NCI-H226 (cell line): ENCODE measurements around the gene HOOK2.
"Not testable (repeated sequence)": the region's sequence is repeated elsewhere in the genome, so short reads cannot be mapped to it uniquely, and the experiment has no call there.

Experiments
- DNase-seq: peaks from one replicate; pipeline ENCODE4 v3.0.0-alpha.2; 2015

The HOOK2 gene

DNA sequence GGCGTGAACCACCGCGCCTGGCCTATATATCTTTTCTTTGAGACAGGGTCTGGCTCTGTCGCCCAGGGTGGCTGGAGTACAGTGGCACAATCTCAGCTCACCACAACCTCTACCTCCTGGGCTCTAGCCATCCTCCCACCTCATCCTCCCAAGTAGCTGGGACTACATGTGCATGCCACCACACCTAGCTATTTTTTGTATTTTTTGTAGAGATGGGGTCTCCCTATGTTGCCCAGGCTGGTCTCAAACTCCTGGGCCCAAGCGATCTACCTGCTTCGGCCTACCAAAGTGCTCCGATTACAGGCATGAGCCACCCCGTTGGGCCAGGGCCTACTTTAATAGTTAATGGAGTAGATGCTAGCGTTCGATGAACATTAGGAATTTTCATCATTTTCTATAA is 55.1 kb downstream of the HOOK2 start:
- no peak for DNase-seq

DNA sequence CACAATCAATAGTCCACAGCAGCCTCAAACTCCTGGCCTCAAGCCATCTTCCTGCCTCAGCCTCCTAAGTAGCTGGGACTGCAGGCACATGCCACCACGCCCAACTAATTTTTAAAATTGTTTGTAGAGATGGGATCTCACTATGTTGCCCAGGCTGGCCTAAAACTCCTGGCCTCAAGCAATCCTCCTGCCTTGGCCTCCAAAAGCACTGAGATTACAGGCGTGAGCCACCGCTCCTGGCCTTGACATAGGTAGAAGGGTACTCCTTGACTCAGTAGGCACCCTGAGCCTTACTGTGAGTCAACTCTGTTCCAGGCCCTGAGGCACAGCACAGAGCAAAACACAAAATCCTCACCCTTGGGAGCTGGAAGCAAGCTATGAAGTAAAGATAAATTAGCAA is 59.4 kb downstream of the HOOK2 start:
- no peak for DNase-seq

DNA sequence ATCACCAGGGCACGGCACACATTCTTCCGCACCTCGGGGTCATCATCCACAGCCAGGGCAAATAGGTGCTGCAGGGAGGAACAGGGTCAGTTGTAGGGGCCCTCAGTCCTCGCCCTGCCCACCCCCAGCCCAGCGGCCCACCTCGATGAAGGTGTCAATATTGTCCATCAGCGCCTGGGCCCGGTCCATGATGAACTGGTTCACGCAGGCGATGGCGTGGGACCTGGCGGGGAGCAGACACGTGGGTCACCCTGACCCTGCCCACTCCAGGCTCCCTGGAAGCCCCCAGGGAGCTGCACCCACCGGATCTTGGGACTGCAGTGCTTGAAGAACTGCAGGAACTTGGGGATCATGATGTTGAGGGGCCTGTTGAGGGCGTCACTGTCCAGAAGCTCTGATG is 60.2 kb downstream of the HOOK2 start:
- no peak for DNase-seq

DNA sequence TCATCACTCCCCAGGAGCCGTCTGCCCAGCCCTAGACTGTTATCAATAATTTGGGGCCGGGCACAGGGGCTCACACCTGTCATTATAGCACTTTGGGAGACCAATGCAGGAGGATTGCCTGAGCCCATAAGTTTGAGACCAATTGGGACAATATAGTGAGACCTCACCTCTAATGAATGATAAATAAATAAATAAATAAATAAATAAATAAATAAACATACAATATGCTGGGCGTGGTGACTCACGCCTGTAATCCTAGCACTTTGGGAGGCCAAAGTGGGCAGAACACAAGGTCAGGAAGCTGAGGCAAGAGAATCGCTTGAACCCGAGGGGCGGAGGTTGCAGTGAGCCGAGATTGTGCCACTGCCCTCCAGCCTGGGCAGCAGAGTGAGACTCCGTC is 62.0 kb downstream of the HOOK2 start:
- not testable (repeated sequence) for DNase-seq
